Measurements from ENCODE around the gene COL2A1.

The COL2A1 gene

GRCh38 chr12:48031135-48031960 is 27.1 kb upstream of the COL2A1 start:
- ChIA-PET POLR2A (no interaction called here), CTCF (interaction anchor here (1.5 to 2.1 kb wide), 2 partner anchors 14 to 19 kb away, joined by 3 to 5 read pairs; no protein-coding TSS in a partner anchor)
- no peak for DNase-seq (ENCODE audit: extremely low spot score)
- TF ChIP-seq CTCF (IDR thresholded peaks at IDR 0.05; ENCODE audit: control extremely low read depth, extremely low read depth, low read depth, missing control alignments), result no peak

- TF ChIP-seq CTCF (IDR thresholded peaks at IDR 0.05; ENCODE audit: control extremely low read depth, extremely low read depth, low read depth, missing control alignments), result no peak
- ChIA-PET CTCF (interaction anchor here (1.5 kb wide), 1 partner anchor 18 kb away, joined by 3 read pairs; no protein-coding TSS in a partner anchor), POLR2A (no interaction called here)
- DNase-seq (ENCODE audit: extremely low spot score), result no peak
These were observed 25.9 kb upstream of the COL2A1 start for GRCh38 chr12:48030173-48030650.

- CTCF ChIA-PET, result interaction anchor here (1.5 kb wide), 1 partner anchor 17 kb away, joined by 3 read pairs; no protein-coding TSS in a partner anchor
- POLR2A ChIA-PET, result no interaction called here
These were observed 25.4 kb upstream of the COL2A1 start for GRCh38 chr12:48029491-48030172.

DNA sequence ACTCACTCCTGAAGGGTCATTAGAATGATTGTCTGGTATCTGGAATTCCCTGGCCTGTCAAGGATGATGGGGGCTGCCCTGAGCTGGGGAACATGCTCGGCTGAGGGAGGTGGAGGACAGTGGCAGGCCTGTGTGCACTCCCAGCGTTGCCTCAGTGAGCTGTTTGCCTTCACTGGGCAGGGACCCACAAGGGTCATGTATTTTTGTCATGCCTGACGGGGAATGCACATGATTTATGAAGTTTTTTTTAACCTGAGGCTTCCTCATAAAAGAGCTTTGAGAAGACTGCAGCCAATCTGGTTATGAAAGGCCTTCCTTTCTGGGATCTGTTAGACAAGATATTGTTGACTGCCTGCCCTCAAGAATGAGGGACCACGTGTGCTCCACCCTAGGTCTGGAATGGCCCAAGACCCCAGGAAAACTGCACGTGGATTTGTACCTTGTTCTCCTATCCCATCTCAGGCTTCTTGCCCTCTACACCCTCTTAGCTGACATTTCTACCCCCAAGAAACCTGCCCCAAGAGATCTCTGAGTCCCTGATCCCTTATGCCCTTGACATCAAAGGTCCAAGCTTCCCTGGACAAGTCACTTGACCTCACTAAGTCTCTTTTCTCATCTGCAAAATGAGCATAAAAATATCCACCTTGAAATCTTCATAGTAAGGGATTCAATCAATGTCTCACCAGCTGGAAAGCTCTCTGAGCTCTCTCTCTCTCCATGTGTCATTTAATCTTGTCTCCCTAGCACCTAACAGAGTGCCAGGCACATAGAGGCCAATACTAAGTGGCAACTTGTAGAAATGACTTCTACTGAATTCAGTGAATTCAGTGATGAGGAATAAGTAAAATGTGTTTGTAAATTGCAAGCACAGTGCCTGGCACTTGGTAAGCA is 24.5 kb upstream of the COL2A1 start:
- POLR2A ChIA-PET, result no interaction called here
- no peak for DNase-seq (ENCODE audit: extremely low spot score)
- TF ChIP-seq CTCF (IDR thresholded peaks at IDR 0.05; ENCODE audit: control extremely low read depth, extremely low read depth, low read depth, missing control alignments), result no peak
- CTCF ChIA-PET, result interaction anchor here (1.4 kb wide), 1 partner anchor 161 kb away, joined by 3 read pairs; no protein-coding TSS in a partner anchor

More at GRCh38 chr12:48029491-48030172, 25.4 kb upstream of the COL2A1 start:
- no peak for TF ChIP-seq CTCF (IDR thresholded peaks at IDR 0.05; ENCODE audit: control extremely low read depth, extremely low read depth, low read depth, missing control alignments)
- DNase-seq (ENCODE audit: extremely low spot score), result no peak

DNA sequence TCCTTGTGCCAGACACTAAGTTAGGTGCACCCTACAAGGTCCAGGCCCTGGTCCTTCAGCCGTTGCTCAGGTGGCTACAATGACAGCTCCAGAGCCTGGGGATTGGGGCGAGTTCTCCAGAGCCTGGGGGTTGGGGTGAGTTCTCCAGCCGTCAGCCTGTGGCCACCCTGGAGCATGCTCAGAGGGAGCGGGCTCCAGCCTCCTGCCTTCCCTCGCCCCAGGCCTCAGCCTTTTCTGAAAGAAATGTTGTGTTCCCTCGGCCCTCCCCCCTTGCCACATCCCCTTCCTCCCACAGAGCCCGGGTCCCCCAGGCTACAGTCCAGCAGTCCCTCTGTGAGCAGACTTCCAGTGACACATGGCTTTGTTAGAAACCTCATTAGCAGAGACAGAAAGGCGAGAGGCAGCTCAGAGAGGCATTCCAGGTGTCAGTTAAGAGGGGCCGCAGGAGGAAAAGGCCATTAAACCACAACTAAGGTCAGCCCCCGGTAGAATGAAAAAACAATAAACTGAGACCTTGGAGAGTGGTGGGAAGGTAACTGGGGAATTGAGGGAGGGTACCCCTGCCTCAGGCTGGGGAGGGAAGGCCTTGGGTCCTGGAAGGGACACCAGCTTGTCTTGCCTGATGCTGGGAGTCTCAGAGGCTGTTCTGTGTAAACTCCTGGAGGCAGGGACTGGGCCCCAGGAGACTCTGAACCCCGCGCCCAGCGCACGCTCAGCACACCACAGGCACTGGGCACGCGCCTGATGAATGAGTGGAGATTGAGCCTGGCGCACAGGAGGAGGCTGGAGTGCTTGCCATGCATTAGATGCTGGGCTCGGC is 23.1 kb upstream of the COL2A1 start:
- ChIA-PET CTCF (interaction anchor here (1.4 kb wide), 2 partner anchors 10 to 163 kb away, joined by 3 to 4 read pairs; no protein-coding TSS in a partner anchor), POLR2A (no interaction called here)
- DNase-seq (ENCODE audit: extremely low spot score), result no peak
- no peak for TF ChIP-seq CTCF (IDR thresholded peaks at IDR 0.05; ENCODE audit: control extremely low read depth, extremely low read depth, low read depth, missing control alignments)
